ENCODE results near the gene VPS37C.
"Not testable (repeated sequence)": the region's sequence is repeated elsewhere in the genome, so short reads cannot be mapped to it uniquely, and the experiment has no call there.

Gene VPS37C

GRCh38 chr11:61094167-61094566, 67.1 kb downstream of the VPS37C start:
- not testable (repeated sequence) for DNase-seq (ENCODE audit: low read depth)

GRCh38 chr11:61092908-61093763, 68.1 kb downstream of the VPS37C start:
- no peak for DNase-seq (ENCODE audit: low read depth)

- no peak for DNase-seq (ENCODE audit: low read depth)
Observed at GRCh38 chr11:61092280-61092766, 68.9 kb downstream of the VPS37C start.

GRCh38 chr11:61091373-61092279, 69.6 kb downstream of the VPS37C start:
- no peak for DNase-seq (ENCODE audit: low read depth)

GRCh38 chr11:61090982-61091372, 70.2 kb downstream of the VPS37C start:
- DNase-seq (ENCODE audit: low read depth) = no peak

- no peak for DNase-seq (ENCODE audit: low read depth)
Observed at GRCh38 chr11:61090521-61090920, 70.7 kb downstream of the VPS37C start.

- DNase-seq (ENCODE audit: low read depth) = no peak
Observed at GRCh38 chr11:61089806-61090491, 71.3 kb downstream of the VPS37C start.

GRCh38 chr11:61087426-61088119, 73.7 kb downstream of the VPS37C start:
- no peak for DNase-seq (ENCODE audit: low read depth)

GRCh38 chr11:61083601-61084147, 77.6 kb downstream of the VPS37C start:
- DNase-seq (ENCODE audit: low read depth) = no peak

- no peak for DNase-seq (ENCODE audit: low read depth)
Observed at GRCh38 chr11:61082931-61083531, 78.2 kb downstream of the VPS37C start.

- no peak for DNase-seq (ENCODE audit: low read depth)
Observed at GRCh38 chr11:61082062-61082870, 79.0 kb downstream of the VPS37C start.

GRCh38 chr11:61080986-61081590, 80.1 kb downstream of the VPS37C start:
- no peak for DNase-seq (ENCODE audit: low read depth)

GRCh38 chr11:61080526-61080925, 80.7 kb downstream of the VPS37C start:
- no peak for DNase-seq (ENCODE audit: low read depth)

Measured in fibroblast of gingiva (primary cell).